CD4-positive, alpha-beta T cell treated with Interleukin-10 for 1 hour (primary cell): ENCODE measurements around the gene OVCH1.
"Not testable (repeated sequence)": the region's sequence is repeated elsewhere in the genome, so short reads cannot be mapped to it uniquely, and the experiment has no call there.

Experiments used
- DNase-seq: peaks from one replicate; pipeline ENCODE4 v3.0.0-alpha.2; 2020

The OVCH1 gene

DNA sequence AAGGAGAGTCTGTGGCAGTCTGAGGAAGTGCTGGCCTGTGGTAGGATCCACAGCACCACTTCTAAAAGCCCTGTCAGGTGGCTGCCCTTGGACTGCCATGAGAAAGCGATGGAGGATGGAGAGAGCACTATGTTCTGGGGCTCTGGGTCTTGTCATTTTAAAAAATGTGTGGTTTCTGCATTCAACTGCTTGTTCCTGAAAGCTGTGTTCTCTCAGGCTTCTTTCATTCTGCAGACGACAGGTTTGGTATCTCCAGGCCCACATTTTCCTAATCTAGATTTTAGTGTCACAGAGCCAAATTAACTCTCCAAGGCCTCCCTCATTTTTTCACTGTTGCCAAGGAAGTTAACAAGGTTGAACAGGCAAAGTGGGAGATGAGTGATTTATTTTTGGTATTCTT is 10.5 kb downstream of the OVCH1 start:
- no peak for DNase-seq

DNA sequence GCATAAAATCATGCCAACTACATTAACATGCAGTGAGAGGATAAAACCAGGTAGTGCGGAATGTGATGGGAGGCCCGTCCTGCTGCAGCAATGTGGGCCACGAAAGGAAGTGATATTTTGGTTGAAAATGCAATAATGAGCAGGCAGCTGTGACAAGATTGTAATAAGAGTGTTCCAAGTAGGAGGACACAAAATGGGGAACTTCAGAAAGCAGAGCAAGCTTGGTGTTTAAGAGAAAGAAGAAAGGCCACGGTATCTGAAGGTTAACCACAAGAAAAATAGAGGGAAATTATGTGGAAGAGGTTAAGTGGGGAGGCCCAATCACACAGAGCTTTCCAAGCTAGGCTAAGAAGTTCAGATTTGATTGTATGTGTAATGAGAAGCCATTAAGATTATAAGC is 34.3 kb downstream of the OVCH1 start:
- DNase-seq, result no peak

DNA sequence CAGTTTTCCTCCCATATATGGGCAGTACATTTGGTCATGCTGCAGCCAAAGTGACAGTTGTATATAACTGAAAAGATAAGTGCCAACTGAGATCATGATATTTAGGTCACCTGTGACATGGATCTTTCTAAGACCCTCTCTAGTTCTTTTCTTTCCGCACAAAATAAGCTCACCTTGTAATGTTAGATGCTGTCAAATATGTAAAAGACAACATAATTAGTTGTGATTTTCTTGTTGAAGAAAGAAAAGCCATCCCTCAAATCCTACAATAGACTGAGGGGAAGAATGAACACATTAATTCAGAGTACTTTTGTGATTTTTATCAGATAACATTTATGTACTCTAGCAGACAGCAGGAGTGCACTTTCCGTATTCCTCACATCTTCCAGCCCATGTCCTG is 37.4 kb downstream of the OVCH1 start:
- DNase-seq, result no peak

DNA sequence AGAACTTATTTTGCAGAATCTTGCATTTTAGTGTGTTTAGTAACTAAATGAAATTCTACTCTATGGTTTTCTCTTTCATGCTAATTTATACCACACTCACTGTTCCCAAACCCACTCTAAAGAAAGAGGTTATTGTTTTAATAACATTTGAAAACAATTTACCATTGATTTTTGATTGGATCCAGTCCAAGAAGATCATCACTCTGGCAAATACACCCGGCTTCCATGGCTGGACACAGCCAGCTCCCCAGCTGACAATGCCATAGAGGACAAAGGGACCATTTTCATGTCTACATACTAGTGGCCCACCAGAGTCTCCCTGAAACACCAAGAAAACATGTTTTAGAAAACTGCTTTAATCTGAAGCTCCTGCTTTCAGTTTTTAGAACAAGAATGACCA is 42.4 kb downstream of the OVCH1 start:
- DNase-seq, result no peak

DNA sequence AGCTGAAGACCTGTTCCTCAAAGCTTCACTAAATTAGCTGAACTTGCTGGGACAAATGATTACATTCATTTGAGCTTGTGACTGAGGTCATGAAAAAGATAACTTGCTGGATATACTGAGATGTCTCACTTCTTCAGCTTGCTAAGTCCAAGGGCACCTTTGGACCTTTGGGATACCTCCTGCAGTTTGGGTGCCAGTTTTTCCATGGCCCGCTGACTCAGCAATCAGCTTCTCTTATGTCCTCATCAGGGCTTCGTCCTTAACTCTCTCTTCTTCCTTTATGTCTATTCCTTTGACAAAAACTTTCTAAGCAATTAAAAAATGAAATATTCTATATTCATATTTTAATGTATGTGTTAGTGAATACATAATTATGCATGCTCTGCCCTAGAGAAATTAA is 45.6 kb downstream of the OVCH1 start:
- DNase-seq, result no peak

DNA sequence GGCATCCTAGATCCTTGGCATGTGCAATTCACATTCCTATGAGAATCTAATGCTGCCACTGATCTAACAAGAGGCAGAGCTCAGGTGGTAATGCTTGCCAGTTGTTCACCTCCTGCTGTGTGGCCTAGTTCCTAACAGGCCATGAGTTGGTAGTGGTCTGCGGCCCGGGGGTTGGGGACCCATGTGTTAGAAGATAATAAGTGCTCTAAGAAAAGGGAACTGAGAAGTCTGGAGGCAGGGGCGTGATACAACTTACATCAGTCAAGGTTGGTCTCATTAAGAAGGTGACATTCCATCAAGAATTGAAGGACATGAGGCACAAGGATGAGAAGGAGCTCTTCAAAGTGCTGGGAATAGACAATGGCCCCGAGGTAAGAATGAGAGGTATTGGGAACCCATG is 49.3 kb downstream of the OVCH1 start:
- DNase-seq, result no peak

DNA sequence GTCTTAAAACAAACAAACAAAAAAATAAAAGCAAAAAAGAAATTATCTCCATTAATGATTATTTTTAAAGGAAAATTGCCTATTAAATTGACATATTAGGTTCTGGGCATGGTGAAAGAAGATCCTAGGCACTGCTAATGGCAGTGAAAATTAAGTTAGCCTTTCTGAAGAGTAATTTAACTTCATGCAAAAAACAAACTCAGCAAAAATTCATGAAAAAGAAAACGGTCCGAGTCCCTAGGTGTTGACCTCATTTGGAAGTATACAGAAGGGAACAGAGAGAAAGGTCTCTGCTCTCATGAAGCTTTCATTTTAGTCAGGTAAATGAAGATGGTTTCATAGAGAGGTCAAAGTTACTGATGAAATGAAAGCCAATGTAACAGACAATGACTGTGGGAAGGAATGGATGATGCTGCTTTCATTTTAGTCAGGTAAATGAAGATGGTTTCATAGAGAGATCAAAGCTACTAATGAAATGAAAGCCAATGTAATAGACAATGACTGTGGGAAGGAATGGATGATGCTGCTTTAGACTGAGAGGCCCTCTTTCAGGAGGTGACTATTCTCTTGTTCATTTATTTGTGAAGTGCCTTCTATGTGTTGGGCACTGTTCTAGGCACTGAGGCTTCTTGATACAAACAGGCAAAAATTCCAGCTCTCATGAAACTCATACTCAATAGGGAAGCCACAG is 50.1 kb downstream of the OVCH1 start:
- no peak for DNase-seq

DNA sequence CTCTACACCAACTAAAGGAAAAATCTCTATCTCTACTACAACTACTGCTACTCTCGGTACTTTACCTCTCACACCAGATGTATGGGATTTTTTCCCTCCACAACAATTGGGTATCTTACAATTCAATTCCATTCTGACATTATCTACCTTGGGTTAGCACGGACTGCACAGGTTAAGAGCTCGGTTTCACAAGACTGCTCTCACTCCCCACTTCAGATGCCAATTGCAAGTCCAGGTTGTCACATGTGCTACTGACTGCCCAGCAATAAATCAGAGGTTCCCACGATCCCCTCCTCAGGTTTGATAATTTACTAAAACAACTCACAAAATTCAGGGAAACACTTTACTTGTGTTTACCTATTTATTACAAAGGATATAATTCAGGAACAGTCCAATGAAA is 58.0 kb downstream of the OVCH1 start:
- DNase-seq, result no peak

DNA sequence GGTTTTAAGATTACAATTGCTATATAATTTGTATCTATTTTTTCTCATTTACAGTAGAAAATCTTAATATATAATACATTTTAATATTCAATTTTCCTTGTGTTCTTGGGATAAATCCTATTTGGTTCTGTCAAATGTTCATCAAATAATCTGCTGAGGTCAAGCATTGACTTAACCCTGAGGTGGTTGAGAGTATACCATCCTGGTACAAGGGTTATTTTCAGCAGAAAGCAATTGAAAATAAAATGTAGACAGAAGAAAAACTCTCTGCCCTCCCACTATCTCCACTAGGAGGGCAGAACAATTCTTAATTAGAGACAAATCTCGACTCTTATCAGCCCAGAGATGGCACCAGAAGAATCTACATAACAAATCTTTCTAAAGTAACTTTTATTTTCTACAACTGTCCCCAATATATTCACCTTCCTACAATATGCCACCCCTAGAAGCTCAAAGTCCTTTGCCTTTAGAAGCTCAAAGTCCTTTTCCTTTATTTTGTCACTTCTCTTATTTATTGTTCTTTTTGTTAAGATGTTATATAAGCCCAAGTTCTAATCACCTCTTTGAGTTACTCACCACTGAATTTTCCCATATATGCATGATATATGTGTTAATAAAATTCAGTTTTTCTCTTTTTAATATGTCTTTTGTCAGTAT is 58.6 kb downstream of the OVCH1 start:
- DNase-seq, result no peak

DNA sequence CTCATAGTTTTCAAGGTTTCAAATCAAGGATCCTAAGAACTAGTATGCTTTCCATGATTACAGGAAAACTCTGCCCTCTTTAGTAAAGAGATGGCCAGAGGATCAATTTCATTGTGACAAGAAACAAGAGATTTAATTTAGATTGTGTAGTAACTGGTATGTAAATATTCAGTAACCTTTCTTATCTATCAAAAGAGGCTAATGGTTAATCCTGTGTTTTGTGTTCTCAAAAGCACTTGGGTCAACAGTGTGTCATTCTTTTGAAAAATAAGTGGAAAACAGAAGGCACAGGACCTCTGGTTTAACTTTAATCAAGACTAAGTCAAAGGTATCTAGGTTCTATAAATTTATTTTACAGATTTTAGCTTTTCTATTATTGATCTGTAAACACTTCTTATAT is 59.9 kb downstream of the OVCH1 start:
- DNase-seq, result no peak

DNA sequence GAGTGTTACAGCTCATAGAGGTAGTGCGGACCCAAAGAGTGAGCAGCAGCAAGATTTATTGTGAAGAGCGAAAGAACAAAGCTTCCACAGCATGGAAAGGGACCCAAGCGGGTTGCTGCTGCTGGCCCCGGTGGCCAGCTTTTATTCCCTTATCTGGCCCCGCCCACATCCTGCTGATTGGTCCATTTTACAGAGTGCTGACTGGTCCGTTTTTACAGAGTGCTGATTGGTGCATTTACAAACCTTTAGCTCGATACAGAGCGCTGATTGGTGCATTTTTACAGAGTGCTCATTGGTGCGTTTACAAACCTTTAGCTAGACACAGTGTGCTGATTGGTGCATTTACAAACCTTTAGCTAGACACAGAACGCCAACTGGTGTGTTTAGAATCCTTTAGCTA is 60.7 kb downstream of the OVCH1 start:
- not testable (repeated sequence) for DNase-seq

DNA sequence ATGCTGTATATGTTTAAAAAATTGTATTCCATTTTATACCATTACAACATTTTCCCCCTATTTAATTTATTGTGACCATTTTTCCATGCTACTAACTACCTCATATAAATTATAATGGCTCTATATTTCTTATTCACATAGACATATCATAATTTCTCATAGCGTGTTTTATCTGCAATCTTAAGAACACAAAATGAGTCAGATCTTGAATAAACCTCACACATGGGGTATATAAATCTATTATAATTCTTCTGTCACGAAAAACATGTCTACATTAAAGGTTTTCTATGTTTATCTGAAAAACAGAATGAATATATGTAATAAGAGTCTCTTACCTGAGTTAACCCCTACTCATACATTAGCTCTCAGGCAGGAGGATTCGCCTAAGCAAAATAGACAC is 66.0 kb downstream of the OVCH1 start:
- no peak for DNase-seq

DNA sequence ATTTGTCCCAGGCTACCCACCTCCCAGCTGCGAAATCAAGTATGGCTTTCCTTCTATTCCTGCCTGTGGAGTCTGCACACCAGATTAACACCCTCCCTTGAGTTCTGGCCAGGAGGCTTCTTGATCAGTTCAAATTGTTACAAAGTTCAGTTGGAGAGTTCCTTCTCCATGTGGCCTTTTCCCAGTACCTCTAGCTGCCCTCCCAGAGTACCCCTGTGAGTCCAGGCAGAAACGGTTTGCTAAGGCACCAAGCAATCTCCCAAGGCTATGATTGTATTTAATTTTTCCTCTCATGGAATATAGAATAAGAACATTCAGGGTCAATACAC is 66.8 kb downstream of the OVCH1 start:
- DNase-seq, result no peak

DNA sequence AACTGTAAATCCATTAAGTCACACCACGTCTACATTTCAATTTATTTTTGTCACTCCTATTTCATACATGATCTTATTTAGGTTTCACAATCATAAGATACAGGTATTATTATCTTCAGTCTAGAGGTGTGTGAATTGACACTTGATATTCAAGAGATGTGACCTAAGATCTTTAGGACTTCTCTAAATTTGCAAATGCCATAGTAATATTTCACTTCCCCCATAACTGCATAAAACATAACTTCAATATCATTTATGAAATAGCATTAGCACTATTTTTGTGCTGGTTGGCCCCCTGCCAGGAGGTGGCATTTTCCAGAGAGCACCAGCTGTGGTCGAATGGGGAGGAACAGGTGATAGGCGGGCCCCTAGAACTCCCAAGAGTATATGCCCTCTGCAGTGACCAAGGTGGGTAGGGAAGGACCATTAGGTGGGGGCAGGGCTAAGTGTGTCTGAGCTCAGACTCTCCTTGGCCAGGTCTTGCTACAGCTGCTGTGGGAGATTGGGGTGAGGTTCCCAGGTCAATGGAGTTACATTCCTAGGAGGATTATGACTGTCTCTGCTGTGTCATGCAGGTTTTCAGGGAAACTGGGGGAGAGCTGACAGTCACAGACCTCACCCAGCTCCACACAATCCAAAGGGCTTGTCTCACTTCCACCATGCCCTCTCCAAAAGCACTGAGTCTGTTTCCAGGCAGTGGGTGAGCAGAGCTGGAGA is 67.3 kb downstream of the OVCH1 start:
- DNase-seq, result no peak

DNA sequence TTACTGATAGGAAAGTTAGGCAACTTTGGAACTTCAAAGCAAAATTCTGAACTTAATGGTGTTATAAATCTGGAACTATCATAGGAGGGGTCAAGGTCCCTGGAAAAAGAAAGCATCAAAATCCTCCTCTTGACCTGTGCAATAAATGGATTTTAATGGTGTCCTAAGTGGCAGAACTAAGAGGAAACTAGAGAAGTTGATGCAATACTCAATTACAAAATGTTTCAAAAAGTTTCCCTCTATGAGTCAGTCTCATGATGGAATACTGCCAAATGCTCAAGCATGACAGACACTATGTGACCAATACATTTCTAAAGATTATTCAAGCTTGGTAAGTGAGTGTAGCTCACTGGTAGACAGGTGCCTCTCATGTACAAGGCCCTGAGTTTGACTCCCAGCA is 68.9 kb downstream of the OVCH1 start:
- no peak for DNase-seq

DNA sequence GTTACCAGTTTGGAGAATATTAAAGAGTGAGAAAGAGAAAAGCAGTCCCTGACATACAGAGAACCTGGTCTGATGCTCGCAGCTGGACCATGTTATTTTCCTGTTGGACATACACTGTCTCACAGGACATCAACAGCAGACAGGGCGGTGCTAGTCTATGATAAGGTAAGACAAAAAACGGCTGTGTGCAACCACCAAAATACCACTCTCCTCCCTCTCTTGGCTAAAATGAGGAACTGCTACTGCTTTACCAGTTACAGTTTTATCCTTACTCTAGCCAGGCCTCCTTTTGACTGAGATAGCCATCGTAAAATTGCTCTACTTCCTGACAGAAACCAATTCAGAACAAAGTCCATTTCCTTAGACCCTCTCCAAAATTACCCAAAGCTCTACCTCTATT is 69.5 kb downstream of the OVCH1 start:
- DNase-seq, result peak; percentile 31

DNA sequence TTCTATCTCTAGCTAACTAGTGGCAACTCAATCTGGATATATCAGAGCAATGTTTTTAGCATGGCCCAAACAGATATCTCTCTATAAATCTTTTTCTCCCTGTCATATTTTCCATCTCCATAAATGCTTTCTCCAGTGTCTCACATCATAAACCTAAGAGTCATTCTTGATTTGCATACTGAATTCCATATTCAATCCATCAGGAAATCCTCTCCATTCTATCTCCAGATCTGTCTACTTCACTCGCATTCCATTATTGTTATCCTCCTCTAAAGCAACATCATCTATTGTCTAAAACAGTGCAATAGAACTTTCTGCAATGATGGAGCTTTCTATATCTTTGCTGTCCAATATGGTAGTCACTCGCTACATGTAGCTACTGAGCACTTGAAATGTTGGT is 71.0 kb downstream of the OVCH1 start:
- DNase-seq, result no peak

DNA sequence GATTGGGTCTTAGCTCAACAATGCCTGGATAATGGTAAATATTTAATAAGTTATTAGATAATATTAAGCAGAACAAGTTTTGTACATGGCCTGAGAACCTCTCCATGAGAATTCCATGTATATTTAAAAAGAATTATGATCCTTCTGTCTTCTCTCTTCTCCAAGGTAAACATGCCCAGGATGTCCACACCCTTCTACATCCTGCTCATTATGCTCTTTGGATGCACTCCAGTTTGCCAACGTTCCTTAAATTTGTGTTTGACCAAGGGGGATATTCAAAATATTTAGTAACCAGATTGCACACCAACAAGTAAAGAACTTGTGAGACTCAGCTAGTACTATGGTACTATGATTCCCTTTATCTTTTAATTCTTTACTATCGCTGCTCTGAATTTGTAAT is 71.8 kb downstream of the OVCH1 start:
- no peak for DNase-seq

DNA sequence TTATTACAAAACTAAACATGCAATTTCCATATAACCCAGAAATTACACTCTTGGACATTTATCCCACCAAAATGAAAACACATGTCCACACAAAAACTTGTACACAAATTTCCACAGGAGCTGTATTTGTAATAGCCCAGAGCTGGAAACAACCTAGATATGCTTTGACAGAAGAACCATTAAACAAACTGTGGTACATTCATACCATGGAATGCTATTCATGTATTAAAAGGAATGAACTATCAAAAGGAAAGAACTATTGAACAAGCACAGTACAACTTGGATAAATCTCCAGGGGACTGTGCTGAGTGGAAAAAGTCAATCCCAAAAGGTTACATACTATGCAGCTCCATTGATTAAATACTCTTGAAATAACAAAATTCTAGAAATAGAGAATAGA is 80.7 kb downstream of the OVCH1 start:
- DNase-seq, result no peak

DNA sequence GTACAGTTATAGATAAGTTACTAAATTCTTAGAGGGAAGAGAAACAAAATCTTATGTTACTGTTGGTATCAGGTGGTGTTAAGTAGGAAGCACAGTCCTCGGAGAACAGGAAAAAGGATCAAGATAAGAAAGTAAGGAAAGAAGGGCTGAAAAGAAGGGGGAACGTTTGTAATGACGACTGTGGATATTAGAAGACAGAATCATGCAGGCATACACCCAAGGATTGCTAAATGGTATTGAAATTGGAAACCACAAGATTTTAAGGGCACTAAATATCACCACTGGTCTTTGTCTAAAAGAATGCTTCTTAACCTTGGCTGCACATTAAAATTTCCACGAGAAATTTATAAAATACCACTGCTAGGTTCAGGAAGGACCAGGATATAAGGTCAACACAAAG is 82.4 kb downstream of the OVCH1 start:
- no peak for DNase-seq

DNA sequence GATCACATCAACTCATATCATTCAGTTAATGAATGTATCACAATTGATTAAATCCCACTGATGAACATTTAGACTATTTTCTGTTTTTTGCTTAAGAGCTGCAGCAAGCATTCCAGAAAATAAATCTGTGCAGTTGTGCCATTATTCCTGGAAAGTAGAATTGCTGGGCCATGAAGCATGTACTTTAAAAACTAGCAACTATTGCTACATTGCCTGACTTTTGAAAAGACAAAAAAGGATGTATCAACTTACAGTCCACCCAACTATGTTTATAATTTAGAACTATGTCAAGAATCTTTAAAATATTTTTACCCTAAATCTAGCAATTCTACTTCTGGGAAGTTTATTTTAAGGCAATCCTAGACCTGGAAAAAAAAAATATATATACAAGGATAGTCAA is 83.1 kb downstream of the OVCH1 start:
- no peak for DNase-seq

DNA sequence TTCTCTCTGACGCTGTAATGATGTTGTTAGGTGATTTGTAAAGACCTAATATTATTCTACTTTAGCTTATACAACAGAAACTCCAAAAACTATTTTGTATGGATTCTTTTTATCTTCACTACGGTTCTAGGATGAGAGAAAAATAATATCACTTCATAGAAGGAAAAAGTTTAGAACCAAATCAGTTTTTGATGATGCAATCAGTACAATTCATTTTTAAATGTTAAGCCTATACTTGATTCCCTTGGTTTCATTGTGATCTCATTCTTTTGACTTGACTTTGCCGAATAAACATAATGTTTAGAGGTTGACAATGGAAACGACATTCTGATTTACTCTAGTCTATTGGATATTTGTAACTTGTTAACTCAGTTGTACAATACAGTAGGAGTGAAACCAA is 91.9 kb downstream of the OVCH1 start:
- no peak for DNase-seq

DNA sequence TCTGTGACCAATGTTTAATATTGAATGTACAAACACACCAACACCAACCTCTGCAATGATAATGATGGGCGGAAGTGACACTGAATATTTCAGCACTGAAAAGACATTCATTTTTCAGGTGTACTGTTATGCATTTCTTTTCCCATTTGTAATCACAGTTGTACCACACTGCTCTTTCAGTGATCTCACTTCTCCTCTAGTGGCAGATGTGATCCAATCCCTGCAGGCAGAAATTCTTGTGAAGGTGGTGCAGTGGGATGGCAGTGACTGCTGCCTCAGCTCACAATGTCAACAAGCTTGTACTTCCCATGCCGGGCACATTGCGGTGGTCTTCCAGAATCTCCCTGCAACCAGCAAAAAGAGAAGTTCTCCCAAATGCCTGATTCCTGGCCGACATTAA is 93.5 kb downstream of the OVCH1 start:
- no peak for DNase-seq

DNA sequence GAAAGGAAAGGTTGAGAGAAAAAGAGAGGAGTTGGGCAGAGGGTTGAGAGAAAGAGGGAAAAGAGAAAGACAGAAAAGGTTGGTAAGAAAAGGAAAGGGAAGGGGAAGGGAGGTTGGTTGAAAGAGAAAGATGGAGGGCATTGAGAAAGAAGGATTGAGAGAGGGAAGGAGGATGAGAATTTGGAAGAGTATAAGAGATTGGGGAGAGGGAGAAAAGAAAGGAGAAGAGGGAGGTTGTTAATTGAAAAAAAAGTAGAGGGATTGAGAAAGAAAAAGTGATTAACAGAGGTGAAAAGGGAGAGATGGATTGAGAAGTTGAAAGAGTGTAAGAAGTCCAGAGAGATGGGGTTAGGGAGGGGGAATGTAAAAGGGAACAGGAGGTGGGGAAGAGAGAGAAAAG is 95.0 kb downstream of the OVCH1 start:
- no peak for DNase-seq

DNA sequence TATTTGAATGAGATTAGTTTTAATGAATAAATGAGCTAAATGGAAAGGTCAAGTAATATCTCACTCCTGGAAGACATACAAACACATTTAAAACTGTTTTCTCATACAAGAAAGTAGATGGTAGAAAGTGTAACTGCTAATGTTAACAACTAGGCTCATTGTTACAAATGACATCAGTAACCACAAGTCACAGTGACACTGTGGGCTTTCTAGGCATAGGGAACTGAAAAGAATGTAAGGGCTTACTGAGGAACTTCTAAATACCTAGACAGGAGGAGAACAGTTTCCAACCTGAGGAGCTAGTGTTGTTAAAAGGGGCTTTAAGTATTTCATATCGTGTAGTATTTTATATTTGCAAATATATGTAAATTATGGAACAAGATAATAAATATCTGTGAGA is 99.0 kb downstream of the OVCH1 start:
- no peak for DNase-seq
